Ascending aorta (tissue), 2 donors: ENCODE results near the gene AFF3. TPM values are rescaled to one million over a fixed set of nuclear protein-coding genes. Genes with fewer than 3 reads are reported as not detected.

Experiments used
- DNase-seq, 2 donors: peaks; one replicate each; pipeline ENCODE4 v3.0.0-alpha.2; 2019; ENCODE audit warnings: low spot score in 2 of 2
- H3K27ac ChIP-seq, 2 donors: fragments of 200-600 bp; sonication (generic); one replicate each; pipeline ENCODE4 v1.5.1; 2016 to 2017; ENCODE audit warnings: mild to moderate bottlenecking in 1 of 2
- H3K27me3 ChIP-seq: fragments of 200-600 bp; sonication (generic); one replicate; pipeline ENCODE4 v1.5.1; 2017
- H3K36me3 ChIP-seq, 2 donors: fragments of 200-600 bp; sonication (generic); one replicate each; pipeline ENCODE4 v1.5.1; 2016
- H3K4me1 ChIP-seq, 2 donors: fragments of 200-600 bp; sonication (generic); one replicate each; pipeline ENCODE4 v1.5.1; 2016 to 2017; ENCODE audit warnings: mild to moderate bottlenecking in 1 of 2
- H3K4me3 ChIP-seq, 2 donors: fragments of 200-600 bp; sonication (generic); one replicate each; pipeline ENCODE4 v1.5.1; 2016 to 2017; ENCODE audit warnings: mild to moderate bottlenecking in 1 of 2
- H3K9me3 ChIP-seq, 2 donors: fragments of 200-600 bp; sonication (generic); one replicate each; pipeline ENCODE4 v1.5.1; 2016
- CTCF ChIP-seq, 3 experiments: fragments of 200-600 bp in 2 of 3; fragments of 450-650 bp in 1 of 3; sonication (generic) in 2 of 3; IDR thresholded peaks; one replicate each; pipeline ENCODE4 v1.5.1; 2016 to 2019; ENCODE audit warnings: antibody characterized with exemption in 3 of 3, mild to moderate bottlenecking in 1 of 3, moderate library complexity in 1 of 3
- intact Hi-C: fragments of 100-400 bp; cut with DNase I; formaldehyde crosslinking; loops from one replicate; pipeline ENCODE4 v1.15.1; 2023
- total RNA-seq: library from RNA; depleted of rRNA; stranded (reverse); fragments of >200 nt; gene quantifications from one replicate; pipeline ENCODE4 v1.1.0, GENCODE V29; 2016

AFF3 gene
- total RNA-seq, 1 donor from 2014 or later, result 7.1 TPM

GRCh38 chr2:99865818-99866676 is 276.3 kb downstream of the AFF3 start:
- no peak for DNase-seq
- Histone ChIP-seq H3K9me3 (no peaks in the 10 kb centered on the region), H3K27me3 (no peaks in the 10 kb centered on the region), H3K4me1 (peaks cover 4 to 5% of the 10 kb centered on the region in 2 donors), H3K27ac (no peak overlapping the region), H3K36me3 (no peaks in the 10 kb centered on the region), H3K4me3 (no peak overlapping the region)
- intact Hi-C loops, result no loop called here
- no peak for TF ChIP-seq CTCF (IDR thresholded peaks at IDR 0.05)

- H3K27ac ChIP-seq, result no peak overlapping the region
- no peaks in the 10 kb centered on the region for H3K36me3 ChIP-seq
- H3K27me3 ChIP-seq, result no peaks in the 10 kb centered on the region
- peaks cover 4 to 6% of the 10 kb centered on the region in 2 donors for H3K4me1 ChIP-seq
- no peaks in the 10 kb centered on the region for H3K9me3 ChIP-seq
- DNase-seq, result no peak
- intact Hi-C loops, result no loop called here
- TF ChIP-seq CTCF (IDR thresholded peaks at IDR 0.05), result no peak
- H3K4me3 ChIP-seq, result no peak overlapping the region
Observed at GRCh38 chr2:99864561-99865553, 277.5 kb downstream of the AFF3 start.

GRCh38 chr2:99863903-99864270 is 278.5 kb downstream of the AFF3 start:
- intact Hi-C loops, result no loop called here
- no peaks in the 10 kb centered on the region for H3K27me3 ChIP-seq
- H3K27ac ChIP-seq, result no peak overlapping the region
- no peaks in the 10 kb centered on the region for H3K9me3 ChIP-seq
- H3K4me3 ChIP-seq, result no peak overlapping the region
- no peak for TF ChIP-seq CTCF (IDR thresholded peaks at IDR 0.05)
- H3K4me1 ChIP-seq, result peaks cover 4 to 11% of the 10 kb centered on the region in 2 donors
- no peak for DNase-seq
- H3K36me3 ChIP-seq, result no peaks in the 10 kb centered on the region

- Histone ChIP-seq H3K36me3 (no peaks in the 10 kb centered on the region), H3K27ac (no peak overlapping the region), H3K27me3 (no peaks in the 10 kb centered on the region), H3K4me3 (no peak overlapping the region), H3K4me1 (peaks cover 4 to 15% of the 10 kb centered on the region in 2 donors), H3K9me3 (no peaks in the 10 kb centered on the region)
- TF ChIP-seq CTCF (IDR thresholded peaks at IDR 0.05), result no peak
- intact Hi-C loops, result no loop called here
- DNase-seq, result no peak
Observed at GRCh38 chr2:99863236-99863902, 279.0 kb downstream of the AFF3 start.

- Histone ChIP-seq H3K4me1 (peaks cover 4 to 15% of the 10 kb centered on the region in 2 donors), H3K27ac (no peak overlapping the region), H3K4me3 (no peak overlapping the region), H3K27me3 (no peaks in the 10 kb centered on the region), H3K36me3 (no peaks in the 10 kb centered on the region), H3K9me3 (no peaks in the 10 kb centered on the region)
- intact Hi-C loops, result no loop called here
- DNase-seq, result no peak
- TF ChIP-seq CTCF (IDR thresholded peaks at IDR 0.05), result no peak
Observed at GRCh38 chr2:99862566-99862965, 279.8 kb downstream of the AFF3 start.
